GM06990 (cell line): ENCODE data around the gene DEFB131A.
"Not testable (repeated sequence)": the region's sequence is repeated elsewhere in the genome, so short reads cannot be mapped to it uniquely, and the experiment has no call there.

ENCODE experiments used
- DNase-seq: peaks from one replicate; pipeline ENCODE4 v3.0.0-alpha.2; 2011; ENCODE audit not compliant: insufficient read length; ENCODE audit errors: extremely low read depth
- H3K27me3 ChIP-seq: replicated peaks from 2 replicates; pipeline ENCODE4 v1.6.0; 2011; ENCODE audit warnings: low read length; ENCODE audit not compliant: control insufficient read depth, insufficient read depth
- H3K36me3 ChIP-seq: 2 replicates; pipeline ENCODE4 v1.5.1; 2011; ENCODE audit warnings: low read length; ENCODE audit not compliant: control insufficient read depth, insufficient read depth
- H3K4me3 ChIP-seq: replicated peaks from 2 replicates; pipeline ENCODE4 v1.5.1; 2011; ENCODE audit warnings: low read depth, mild to moderate bottlenecking, control low read depth, low read length
- TF ChIP-seq, protein P1 (sequence below): IDR thresholded peaks from 2 replicates; pipeline ENCODE4 v1.5.1; 2011; ENCODE audit warnings: low read length, control low read depth, mild to moderate bottlenecking, inconsistent platforms; ENCODE audit not compliant: insufficient read depth, poor library complexity, severe bottlenecking

DEFB131A gene

DNA sequence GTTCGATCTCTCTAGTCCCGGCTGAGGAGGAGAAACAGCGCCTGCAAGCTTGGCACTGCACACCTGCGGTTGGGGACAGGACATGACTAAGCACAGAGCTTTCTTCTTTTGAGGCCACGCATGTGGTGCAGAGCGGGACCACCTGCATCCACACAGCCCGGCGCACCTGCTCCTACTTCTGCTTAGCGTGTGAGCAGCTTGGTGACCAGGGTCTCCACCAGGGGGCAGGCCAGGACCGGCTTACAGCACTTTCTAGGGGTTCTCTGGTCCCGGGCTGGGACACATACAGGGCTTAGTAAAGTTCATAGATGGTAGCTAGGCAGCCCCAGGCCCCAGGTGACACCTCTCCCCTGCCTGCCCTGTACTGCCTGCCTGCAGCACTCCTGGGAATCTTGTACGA, 51.2 kb downstream of the DEFB131A start:
- not testable (repeated sequence) for H3K36me3 ChIP-seq, H3K4me3 ChIP-seq, H3K27me3 ChIP-seq
- TF ChIP-seq, protein P1, sequence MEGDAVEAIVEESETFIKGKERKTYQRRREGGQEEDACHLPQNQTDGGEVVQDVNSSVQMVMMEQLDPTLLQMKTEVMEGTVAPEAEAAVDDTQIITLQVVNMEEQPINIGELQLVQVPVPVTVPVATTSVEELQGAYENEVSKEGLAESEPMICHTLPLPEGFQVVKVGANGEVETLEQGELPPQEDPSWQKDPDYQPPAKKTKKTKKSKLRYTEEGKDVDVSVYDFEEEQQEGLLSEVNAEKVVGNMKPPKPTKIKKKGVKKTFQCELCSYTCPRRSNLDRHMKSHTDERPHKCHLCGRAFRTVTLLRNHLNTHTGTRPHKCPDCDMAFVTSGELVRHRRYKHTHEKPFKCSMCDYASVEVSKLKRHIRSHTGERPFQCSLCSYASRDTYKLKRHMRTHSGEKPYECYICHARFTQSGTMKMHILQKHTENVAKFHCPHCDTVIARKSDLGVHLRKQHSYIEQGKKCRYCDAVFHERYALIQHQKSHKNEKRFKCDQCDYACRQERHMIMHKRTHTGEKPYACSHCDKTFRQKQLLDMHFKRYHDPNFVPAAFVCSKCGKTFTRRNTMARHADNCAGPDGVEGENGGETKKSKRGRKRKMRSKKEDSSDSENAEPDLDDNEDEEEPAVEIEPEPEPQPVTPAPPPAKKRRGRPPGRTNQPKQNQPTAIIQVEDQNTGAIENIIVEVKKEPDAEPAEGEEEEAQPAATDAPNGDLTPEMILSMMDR, result peak; percentile 50
- peak; percentile 25 for DNase-seq

DNA sequence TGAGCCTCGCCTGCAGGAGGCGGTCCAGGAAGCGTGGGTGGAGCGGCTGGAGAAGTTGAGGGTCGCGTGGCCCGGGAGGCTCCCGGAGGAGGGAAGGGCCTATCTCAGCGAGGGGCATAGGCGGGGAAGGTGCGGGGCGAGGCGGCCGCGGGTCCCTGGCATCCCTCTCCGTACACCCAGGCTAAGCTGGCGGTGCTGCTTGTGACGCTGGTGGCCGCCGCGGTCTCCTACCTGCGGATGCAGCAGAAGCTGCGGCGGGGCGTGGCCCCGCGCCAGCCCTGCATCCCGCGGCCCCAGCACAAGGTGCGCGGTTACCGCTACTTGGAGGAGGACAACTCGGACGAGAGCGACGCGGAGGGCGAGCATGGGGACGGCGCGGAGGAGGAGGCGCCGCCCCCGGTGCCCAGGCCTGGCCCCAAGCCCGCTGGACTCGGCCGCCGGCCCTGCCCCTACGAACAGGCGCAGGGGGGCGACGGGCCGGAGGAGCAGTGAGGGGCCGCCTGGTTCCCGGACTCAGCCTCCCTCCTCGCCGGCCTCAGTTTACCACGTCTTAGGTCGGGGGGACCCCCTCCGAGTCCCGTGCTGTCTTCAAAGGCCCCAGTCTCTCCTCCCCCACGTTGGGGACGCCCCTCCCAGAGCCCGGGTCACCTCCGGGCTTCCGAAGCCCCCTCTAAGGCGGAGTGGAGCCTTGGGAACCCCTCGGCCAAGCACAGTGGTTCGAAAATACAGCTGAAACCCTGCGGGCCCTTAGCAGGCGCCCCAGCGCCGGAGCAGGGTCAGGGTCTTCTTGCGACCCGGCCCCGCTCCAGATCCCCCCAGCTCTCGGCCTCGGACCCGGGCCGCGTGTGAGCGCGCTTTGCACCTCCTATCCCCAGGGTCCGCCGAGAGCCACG, 53.6 kb downstream of the DEFB131A start:
- not testable (repeated sequence) for H3K36me3 ChIP-seq, H3K27me3 ChIP-seq, H3K4me3 ChIP-seq, DNase-seq

DNA sequence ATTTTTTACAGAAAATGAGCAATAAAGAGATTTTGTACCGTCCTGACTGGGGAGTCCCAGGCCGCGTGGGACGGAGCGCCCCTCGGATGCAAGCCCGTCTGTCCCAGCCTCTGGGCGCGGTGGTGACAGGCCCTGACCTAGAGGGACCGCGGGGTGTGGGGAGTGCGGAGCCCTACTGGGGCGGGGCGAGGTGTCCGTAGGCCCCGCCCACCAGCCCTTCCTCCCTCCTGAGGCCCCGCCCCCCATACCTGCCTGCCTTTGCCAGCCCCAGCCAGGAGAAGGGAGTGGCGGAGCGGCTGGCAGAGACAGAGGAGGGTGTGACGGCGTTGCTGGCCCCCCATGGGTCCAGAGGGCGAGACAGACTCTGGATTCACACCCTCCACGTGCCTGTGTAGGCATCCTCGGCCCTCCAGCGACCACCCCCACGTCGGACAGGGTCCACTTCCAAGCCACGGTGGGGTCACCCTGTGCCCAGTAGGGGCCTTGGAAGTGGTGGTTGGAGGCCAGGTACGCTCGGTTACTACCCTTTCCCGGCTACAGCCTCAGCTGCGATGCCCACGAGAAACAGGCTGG, 54.3 kb downstream of the DEFB131A start:
- not testable (repeated sequence) for H3K4me3 ChIP-seq, H3K36me3 ChIP-seq, H3K27me3 ChIP-seq, DNase-seq

DNA sequence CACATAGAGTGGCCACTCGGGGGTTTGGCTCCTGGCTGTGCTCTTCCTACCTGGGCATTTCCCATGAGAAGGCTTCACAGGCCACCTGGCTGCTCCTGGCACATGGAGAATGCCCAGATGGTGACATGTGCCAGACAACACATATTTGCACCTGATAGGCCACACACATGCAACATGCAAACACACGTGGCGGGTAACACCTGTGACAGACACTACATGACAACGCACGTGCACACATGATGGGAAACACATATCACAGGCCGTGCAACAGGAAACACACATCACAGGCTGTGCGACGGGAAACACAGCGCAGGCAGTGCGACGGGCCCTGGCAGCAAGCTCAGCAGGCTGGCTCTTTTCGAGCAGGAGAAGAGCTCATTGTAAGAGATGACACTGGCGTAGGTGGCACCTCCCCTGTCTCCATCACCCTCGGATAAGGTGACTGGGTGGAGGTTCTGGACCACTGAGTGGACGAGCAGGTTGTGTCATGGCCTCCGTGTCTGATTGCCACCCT, 55.8 kb downstream of the DEFB131A start:
- DNase-seq, H3K27me3 ChIP-seq, H3K4me3 ChIP-seq, H3K36me3 ChIP-seq: not testable (repeated sequence)
